Measurements from ENCODE around the gene RPL26. TPM values are rescaled to one million over a fixed set of nuclear protein-coding genes. Genes with fewer than 3 reads are reported as not detected.
A peak's percentile ranks its signal among the peaks of the same experiment; 100 is the strongest.

Gene RPL26
- total RNA-seq, 1 donor from 2014 or later = 1,699 TPM

DNA sequence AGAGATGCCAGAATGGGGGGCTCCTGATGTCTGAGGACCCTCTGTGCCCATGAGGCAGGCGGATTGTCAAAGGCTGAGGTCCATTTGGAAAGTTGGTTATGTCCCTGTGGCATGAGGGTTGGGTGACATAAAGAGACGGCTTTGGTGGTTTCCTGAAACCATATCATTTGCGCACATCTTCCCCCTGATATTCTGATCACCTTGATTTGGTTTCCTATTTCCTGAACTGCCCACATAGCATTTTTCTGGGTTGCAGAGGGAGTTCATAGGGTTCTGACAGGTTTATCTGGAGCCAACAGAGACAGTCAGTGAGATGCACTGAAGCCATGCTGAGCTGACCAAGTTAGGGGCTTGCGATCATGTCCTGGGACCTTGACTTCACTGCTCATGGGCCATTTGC lies 30.3 kb upstream of the RPL26 start:
- Mint-ChIP-seq H3K27me3 (peaks cover 31% of the 10 kb centered on the region), H3K4me3 (ENCODE audit: low read depth) (no peak overlapping the region), H3K36me3 (ENCODE audit: insufficient read depth) (no peaks in the 10 kb centered on the region), H3K4me1 (ENCODE audit: low read depth) (no peaks in the 10 kb centered on the region), H3K27ac (no peak overlapping the region), H3K9me3 (ENCODE audit: low read depth) (no peaks in the 10 kb centered on the region)
- TF ChIP-seq CTCF (IDR thresholded peaks at IDR 0.05; ENCODE audit: unreplicated experiment) = no peak
- DNase-seq (ENCODE audit: low spot score, unreplicated experiment) = no peak

GRCh38 chr17:8412089-8412488 lies 29.1 kb upstream of the RPL26 start:
- TF ChIP-seq CTCF (IDR thresholded peaks at IDR 0.05; ENCODE audit: unreplicated experiment) = no peak
- Mint-ChIP-seq H3K36me3 (ENCODE audit: insufficient read depth) (no peaks in the 10 kb centered on the region), H3K4me3 (ENCODE audit: low read depth) (no peak overlapping the region), H3K9me3 (ENCODE audit: low read depth) (no peaks in the 10 kb centered on the region), H3K4me1 (ENCODE audit: low read depth) (no peaks in the 10 kb centered on the region), H3K27ac (no peak overlapping the region), H3K27me3 (peaks cover 20% of the 10 kb centered on the region)
- DNase-seq (ENCODE audit: low spot score, unreplicated experiment) = no peak

DNA sequence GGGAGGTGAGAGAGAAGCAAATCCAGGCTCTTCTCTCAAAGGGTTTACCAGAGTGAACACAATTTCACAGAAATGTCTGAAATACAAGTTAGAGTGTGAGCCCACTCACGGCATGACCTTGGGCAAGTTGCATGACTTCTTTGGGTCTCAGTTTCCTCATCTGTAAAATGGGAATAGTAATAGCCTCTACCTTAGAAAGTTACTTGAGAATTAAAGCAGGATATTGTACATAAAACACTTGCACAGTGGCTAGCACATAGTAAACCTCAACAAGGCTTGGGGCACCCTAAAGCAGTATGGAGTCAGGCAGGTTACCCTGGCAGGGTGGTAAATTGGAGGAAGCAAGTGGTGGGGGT lies 27.9 kb upstream of the RPL26 start:
- H3K27me3 Mint-ChIP-seq = peaks cover 8% of the 10 kb centered on the region
- H3K4me3 Mint-ChIP-seq (ENCODE audit: low read depth) = no peak overlapping the region
- H3K36me3 Mint-ChIP-seq (ENCODE audit: insufficient read depth) = no peaks in the 10 kb centered on the region
- TF ChIP-seq CTCF (IDR thresholded peaks at IDR 0.05; ENCODE audit: unreplicated experiment) = no peak
- no peaks in the 10 kb centered on the region for H3K9me3 Mint-ChIP-seq (ENCODE audit: low read depth)
- DNase-seq (ENCODE audit: low spot score, unreplicated experiment) = no peak
- no peak overlapping the region for H3K27ac Mint-ChIP-seq
- no peaks in the 10 kb centered on the region for H3K4me1 Mint-ChIP-seq (ENCODE audit: low read depth)

- DNase-seq (ENCODE audit: low spot score, unreplicated experiment) = peak; percentile 77
- no peaks in the 10 kb centered on the region for H3K9me3 Mint-ChIP-seq (ENCODE audit: low read depth)
- TF ChIP-seq CTCF (IDR thresholded peaks at IDR 0.05; ENCODE audit: unreplicated experiment) = peak; percentile 94
- no peaks in the 10 kb centered on the region for H3K4me1 Mint-ChIP-seq (ENCODE audit: low read depth)
- H3K27me3 Mint-ChIP-seq = peaks cover 8% of the 10 kb centered on the region
- H3K4me3 Mint-ChIP-seq (ENCODE audit: low read depth) = no peak overlapping the region
- H3K36me3 Mint-ChIP-seq (ENCODE audit: insufficient read depth) = no peaks in the 10 kb centered on the region
- H3K27ac Mint-ChIP-seq = no peak overlapping the region
Observed at GRCh38 chr17:8409966-8410882, 27.2 kb upstream of the RPL26 start.

DNA sequence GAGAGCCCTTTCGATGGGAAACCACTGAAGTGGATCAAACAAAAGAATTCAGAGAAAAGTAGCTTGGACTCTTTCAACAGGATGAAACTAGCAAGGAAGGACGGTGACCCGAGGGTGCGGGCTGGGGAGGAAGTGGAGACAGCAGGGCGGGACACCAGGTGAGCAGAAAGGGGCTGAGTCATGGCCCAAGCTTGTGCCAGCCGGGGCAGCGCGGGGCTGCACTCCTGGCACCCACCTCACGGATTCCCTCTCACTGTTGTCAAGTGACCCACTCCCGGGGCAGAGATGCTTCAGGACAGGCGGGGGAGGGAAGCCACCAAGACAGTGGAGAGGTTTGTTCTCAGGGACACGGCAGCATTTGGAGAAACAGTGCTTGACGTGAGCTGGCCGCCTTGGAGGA lies 25.4 kb upstream of the RPL26 start:
- Mint-ChIP-seq H3K4me1 (ENCODE audit: low read depth) (no peaks in the 10 kb centered on the region), H3K9me3 (ENCODE audit: low read depth) (no peaks in the 10 kb centered on the region), H3K27ac (no peak overlapping the region), H3K36me3 (ENCODE audit: insufficient read depth) (no peaks in the 10 kb centered on the region), H3K27me3 (peaks cover 8% of the 10 kb centered on the region), H3K4me3 (ENCODE audit: low read depth) (no peak overlapping the region)
- no peak for TF ChIP-seq CTCF (IDR thresholded peaks at IDR 0.05; ENCODE audit: unreplicated experiment)
- no peak for DNase-seq (ENCODE audit: low spot score, unreplicated experiment)

Measured in progenitor cell of endocrine pancreas (in vitro differentiated cells).